ENCODE measurements around the gene AADACL2.

DNA sequence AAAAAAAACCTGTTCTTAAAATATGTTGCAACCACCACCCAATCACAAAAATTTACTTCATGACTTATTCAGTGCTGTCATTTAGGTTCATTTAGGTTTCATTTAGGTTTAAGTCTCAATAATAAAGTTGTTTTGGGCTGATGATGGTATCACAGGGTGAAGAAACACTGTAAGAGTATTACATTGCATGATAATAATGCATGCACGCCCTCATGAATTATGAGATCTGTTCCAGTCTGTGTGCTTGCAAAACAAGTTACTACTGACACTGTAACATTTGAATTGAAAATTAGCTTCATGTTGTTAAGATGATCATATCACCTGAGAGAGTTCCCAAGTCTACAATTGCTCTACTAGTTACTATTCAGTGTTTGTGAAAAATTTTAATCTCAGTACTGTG is at the start of gene AADACL2:
- TF ChIP-seq, protein P1, sequence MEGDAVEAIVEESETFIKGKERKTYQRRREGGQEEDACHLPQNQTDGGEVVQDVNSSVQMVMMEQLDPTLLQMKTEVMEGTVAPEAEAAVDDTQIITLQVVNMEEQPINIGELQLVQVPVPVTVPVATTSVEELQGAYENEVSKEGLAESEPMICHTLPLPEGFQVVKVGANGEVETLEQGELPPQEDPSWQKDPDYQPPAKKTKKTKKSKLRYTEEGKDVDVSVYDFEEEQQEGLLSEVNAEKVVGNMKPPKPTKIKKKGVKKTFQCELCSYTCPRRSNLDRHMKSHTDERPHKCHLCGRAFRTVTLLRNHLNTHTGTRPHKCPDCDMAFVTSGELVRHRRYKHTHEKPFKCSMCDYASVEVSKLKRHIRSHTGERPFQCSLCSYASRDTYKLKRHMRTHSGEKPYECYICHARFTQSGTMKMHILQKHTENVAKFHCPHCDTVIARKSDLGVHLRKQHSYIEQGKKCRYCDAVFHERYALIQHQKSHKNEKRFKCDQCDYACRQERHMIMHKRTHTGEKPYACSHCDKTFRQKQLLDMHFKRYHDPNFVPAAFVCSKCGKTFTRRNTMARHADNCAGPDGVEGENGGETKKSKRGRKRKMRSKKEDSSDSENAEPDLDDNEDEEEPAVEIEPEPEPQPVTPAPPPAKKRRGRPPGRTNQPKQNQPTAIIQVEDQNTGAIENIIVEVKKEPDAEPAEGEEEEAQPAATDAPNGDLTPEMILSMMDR (IDR thresholded peaks at IDR 0.05) = no peak
- no peak for TF ChIP-seq POLR2A (IDR thresholded peaks at IDR 0.05)

Data from adrenal gland (tissue), 5 donors.